ENCODE data around the gene SREBF1. TPM values are rescaled to one million over a fixed set of nuclear protein-coding genes. Genes with fewer than 3 reads are reported as not detected.

Gene SREBF1
- total and polyA plus RNA-seq, 4 donors, result 68.4 to 134 (median 80.7) TPM

DNA sequence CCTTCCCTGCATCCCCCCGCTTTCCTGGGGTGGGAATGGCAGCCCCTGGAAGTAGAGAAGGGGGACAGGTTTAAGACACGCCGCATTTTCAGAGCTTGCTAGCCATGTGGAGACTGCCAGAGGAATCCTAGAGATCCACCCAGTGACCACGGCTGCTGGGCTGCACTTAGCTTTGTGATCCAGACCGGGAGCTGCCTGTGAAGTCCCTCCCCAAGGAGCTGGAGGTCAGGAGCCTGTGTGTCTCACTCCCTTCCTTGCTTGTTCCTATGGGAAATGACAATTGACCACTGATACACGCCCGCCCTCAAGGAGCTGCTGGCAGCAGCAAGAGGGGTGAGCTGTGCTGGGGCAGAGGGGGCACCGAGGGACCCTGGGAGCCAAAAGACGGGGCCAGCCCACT lies 73.7 kb downstream of the SREBF1 start:
- Histone ChIP-seq H3K27ac (ENCODE audit: low read depth in 1 of 2, low read length in 1 of 2) (no peak overlapping the region), H3K4me1 (ENCODE audit: control insufficient read depth in 5 of 5, insufficient read depth in 5 of 5, low read length in 5 of 5) (peaks cover under 1 to 28% (median 15%) of the 10 kb centered on the region in 5 donors), H3K9me3 (ENCODE audit: control insufficient read depth in 4 of 4, insufficient read depth in 3 of 4, low read length in 3 of 4) (no peaks in the 10 kb centered on the region), H3K36me3 (ENCODE audit: control insufficient read depth in 4 of 4, insufficient read depth in 4 of 4, low read length in 4 of 4) (peaks cover 0 to 6% (median 3%) of the 10 kb centered on the region in 4 donors), H3K27me3 (ENCODE audit: control insufficient read depth in 3 of 3, insufficient read depth in 3 of 3, low read length in 2 of 3) (no peaks in the 10 kb centered on the region), H3K9ac (ENCODE audit: insufficient read depth in 1 of 2, low read length in 2 of 2) (no peak overlapping the region), H3K4me3 (no peak overlapping the region)
- TF ChIP-seq, protein P1, sequence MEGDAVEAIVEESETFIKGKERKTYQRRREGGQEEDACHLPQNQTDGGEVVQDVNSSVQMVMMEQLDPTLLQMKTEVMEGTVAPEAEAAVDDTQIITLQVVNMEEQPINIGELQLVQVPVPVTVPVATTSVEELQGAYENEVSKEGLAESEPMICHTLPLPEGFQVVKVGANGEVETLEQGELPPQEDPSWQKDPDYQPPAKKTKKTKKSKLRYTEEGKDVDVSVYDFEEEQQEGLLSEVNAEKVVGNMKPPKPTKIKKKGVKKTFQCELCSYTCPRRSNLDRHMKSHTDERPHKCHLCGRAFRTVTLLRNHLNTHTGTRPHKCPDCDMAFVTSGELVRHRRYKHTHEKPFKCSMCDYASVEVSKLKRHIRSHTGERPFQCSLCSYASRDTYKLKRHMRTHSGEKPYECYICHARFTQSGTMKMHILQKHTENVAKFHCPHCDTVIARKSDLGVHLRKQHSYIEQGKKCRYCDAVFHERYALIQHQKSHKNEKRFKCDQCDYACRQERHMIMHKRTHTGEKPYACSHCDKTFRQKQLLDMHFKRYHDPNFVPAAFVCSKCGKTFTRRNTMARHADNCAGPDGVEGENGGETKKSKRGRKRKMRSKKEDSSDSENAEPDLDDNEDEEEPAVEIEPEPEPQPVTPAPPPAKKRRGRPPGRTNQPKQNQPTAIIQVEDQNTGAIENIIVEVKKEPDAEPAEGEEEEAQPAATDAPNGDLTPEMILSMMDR (IDR thresholded peaks at IDR 0.05; ENCODE audit: control extremely low read depth, extremely low read depth), result no peak
- ATAC-seq (ENCODE audit: insufficient read depth, low FRiP score) (no peak), DNase-seq (no peak)
- 81 to 86% methylated on average over 9 of the region's 9 CpGs for WGBS, 2 donors

GRCh38 chr17:17762744-17763105 lies 74.1 kb downstream of the SREBF1 start:
- H3K27me3 ChIP-seq (ENCODE audit: control insufficient read depth in 3 of 3, insufficient read depth in 3 of 3, low read length in 2 of 3), result no peaks in the 10 kb centered on the region
- H3K9ac ChIP-seq (ENCODE audit: insufficient read depth in 1 of 2, low read length in 2 of 2), result no peak overlapping the region
- ATAC-seq (ENCODE audit: insufficient read depth, low FRiP score), result no peak
- H3K9me3 ChIP-seq (ENCODE audit: control insufficient read depth in 4 of 4, insufficient read depth in 3 of 4, low read length in 3 of 4), result no peaks in the 10 kb centered on the region
- H3K4me3 ChIP-seq, result no peak overlapping the region
- WGBS, 2 donors, result 78 to 89% methylated on average over 5 of the region's 5 CpGs
- H3K27ac ChIP-seq (ENCODE audit: low read depth in 1 of 2, low read length in 1 of 2), result no peak overlapping the region
- H3K4me1 ChIP-seq (ENCODE audit: control insufficient read depth in 5 of 5, insufficient read depth in 5 of 5, low read length in 5 of 5), result peaks cover 0 to 24% (median 11%) of the 10 kb centered on the region in 5 donors
- TF ChIP-seq, protein P1 (IDR thresholded peaks at IDR 0.05; ENCODE audit: control extremely low read depth, extremely low read depth), result no peak
- DNase-seq, result no peak
- peaks cover 0 to 6% (median 3%) of the 10 kb centered on the region in 4 donors for H3K36me3 ChIP-seq (ENCODE audit: control insufficient read depth in 4 of 4, insufficient read depth in 4 of 4, low read length in 4 of 4)

Small RNA genes lying within 50 kb of the gene (small RNA-seq; reads per million reads assigned to genes)
- 0.81 reads per million, percentile 76 among the genes with 10 or more reads in this experiment for gene MIR33B (ENCODE audit: low replicate concordance)
- 0.12 reads per million for gene MIR6777 (ENCODE audit: low replicate concordance)

Other genes with a start within 250 kb of the SREBF1 start
- 10 to 100 TPM; 18.7 to 59.1 TPM for gene PEMT, start 245.3 kb downstream of the SREBF1 start, total RNA-seq
- gene PEMT, start 245.3 kb downstream of the SREBF1 start, polyA plus RNA-seq, result 10 to 100 TPM; 32.7 to 36.1 TPM
- 10 to 100 TPM; 41.6 to 44.4 TPM for gene RAI1, start 155.5 kb downstream of the SREBF1 start, total RNA-seq
- 10 to 100 TPM; 14.5 to 15.1 TPM for gene RAI1, start 155.5 kb downstream of the SREBF1 start, polyA plus RNA-seq
- gene TOM1L2, start 135.4 kb upstream of the SREBF1 start, total RNA-seq, result 10 to 100 TPM; 45.1 to 56.5 TPM
- gene TOM1L2, start 135.4 kb upstream of the SREBF1 start, polyA plus RNA-seq, result 10 to 100 TPM; 21.5 to 26.5 TPM
- 10 to 100 TPM; 19.7 to 29.5 TPM for gene DRC3, start 135.9 kb upstream of the SREBF1 start, total RNA-seq
- 1 to 10 TPM; 6.6 to 7.2 TPM for gene DRC3, start 135.9 kb upstream of the SREBF1 start, polyA plus RNA-seq
- 10 to 100 TPM; 17.7 to 32.9 TPM for gene ATPAF2, start 202.2 kb upstream of the SREBF1 start, total RNA-seq
- 10 to 100 TPM; 22.8 to 23.7 TPM for gene ATPAF2, start 202.2 kb upstream of the SREBF1 start, polyA plus RNA-seq
- 1 to 10 TPM; 6.5 to 7.2 TPM for gene GID4, start 202.4 kb upstream of the SREBF1 start, total RNA-seq
- 1 to 10 TPM; 3.9 to 4.0 TPM for gene GID4, start 202.4 kb upstream of the SREBF1 start, polyA plus RNA-seq

All from lung (tissue), 13 donors.